ENCODE measurements around the gene GPR17.

GPR17 gene

GRCh38 chr2:127657232-127657595 is 11.3 kb downstream of the GPR17 start:
- DNase-seq, result no peak

- DNase-seq, result no peak
Measured at GRCh38 chr2:127658146-127658545, 12.2 kb downstream of the GPR17 start.

GRCh38 chr2:127658641-127659407 is 12.9 kb downstream of the GPR17 start:
- no peak for DNase-seq

GRCh38 chr2:127659408-127660290 is 13.7 kb downstream of the GPR17 start:
- DNase-seq, result no peak

- DNase-seq, result no peak
Measured at GRCh38 chr2:127660291-127660578, 14.3 kb downstream of the GPR17 start.

GRCh38 chr2:127661072-127661649 is 15.2 kb downstream of the GPR17 start:
- no peak for DNase-seq

GRCh38 chr2:127661949-127662510 is 16.1 kb downstream of the GPR17 start:
- DNase-seq, result no peak

- DNase-seq, result no peak
Measured at GRCh38 chr2:127662937-127663565, 17.1 kb downstream of the GPR17 start.

- DNase-seq, result no peak
Measured at GRCh38 chr2:127663566-127664064, 17.7 kb downstream of the GPR17 start.

GRCh38 chr2:127664065-127664894 is 18.3 kb downstream of the GPR17 start:
- no peak for DNase-seq

GRCh38 chr2:127664895-127665225 is 18.9 kb downstream of the GPR17 start:
- no peak for DNase-seq

GRCh38 chr2:127665267-127665893 is 19.4 kb downstream of the GPR17 start:
- DNase-seq, result no peak

GRCh38 chr2:127669056-127669455 is 23.1 kb downstream of the GPR17 start:
- no peak for DNase-seq

GRCh38 chr2:127670055-127670956 is 24.4 kb downstream of the GPR17 start:
- DNase-seq, result no peak

GRCh38 chr2:127670957-127671290 is 25.0 kb downstream of the GPR17 start:
- no peak for DNase-seq

- DNase-seq, result no peak
Measured at GRCh38 chr2:127671557-127672302, 25.8 kb downstream of the GPR17 start.

GRCh38 chr2:127672341-127673224 is 26.6 kb downstream of the GPR17 start:
- no peak for DNase-seq

GRCh38 chr2:127673291-127674069 is 27.5 kb downstream of the GPR17 start:
- DNase-seq, result no peak

All from inflammatory macrophage treated with lipopolysaccharide for 4 hours (primary cell).